K562 (cell line): ENCODE measurements around the gene ABHD10. TPM values are rescaled to one million over a fixed set of nuclear protein-coding genes. Genes with fewer than 3 reads are reported as not detected.

Experiments used
- ATAC-seq: fragments of 200-7000 bp; cut with Tn5 transposase; 3 replicates; pipeline ENCODE4 v1.9.1; 2020; ENCODE audit warnings: moderate library complexity
- BruUV-seq: library from RNA; stranded (reverse); fragments of 400-500 nt; replicated peaks from 2 replicates; lab custom pipeline; 2021; lab: Mats Ljungman, UMichigan
- CTCF ChIA-PET: fragments of 300-600 bp; formaldehyde crosslinking; extraction: SDS; loops from one replicate; lab custom pipeline; 2021; ENCODE audit warnings: low intra/inter-chr PET ratio; lab: Yijun Ruan, JAX
- POLR2A ChIA-PET: fragments of 300-600, 350-650 bp; sonication (Branson Sonifier 250); formaldehyde crosslinking; extraction: SDS; loops from one replicate; lab custom pipeline; 2021; ENCODE audit warnings: antibody characterized with exemption, inconsistent platforms; lab: Yijun Ruan, JAX
- DNase-seq, 4 experiments: peaks; one replicate each; pipeline versions ENCODE4 v3.0.0 to v3.0.0-alpha.2; 2011 to 2018; ENCODE audit warnings: low spot score in 3 of 4, mixed read lengths in 3 of 4; ENCODE audit errors: extremely low read depth in 1 of 4
- FAIRE-seq: peaks from 2 replicates; lab custom pipeline; 2011; peaks lifted over from hg19 to GRCh38; lab: Jason Lieb, UNC
- H2AFZ ChIP-seq: 2 replicates; pipeline ENCODE4 v1.6.0; 2011; ENCODE audit warnings: low read depth, low read length, control low read depth, inconsistent platforms
- H3K27ac ChIP-seq: fragments of 200-600 bp; 3 replicates; pipeline ENCODE4 v1.8.0; 2011; ENCODE audit warnings: low read depth, mild to moderate bottlenecking, control low read depth, inconsistent platforms, low read length, moderate library complexity, mixed read lengths; ENCODE audit errors: extremely low read depth
- H3K27me3 ChIP-seq, 2 experiments: fragments of 300-600 bp in 1 of 2; 2 replicates in 1 of 2; 3 replicates in 1 of 2; pipeline versions ENCODE4 v1.6.0 to v1.8.0; 2011; ENCODE audit warnings: inconsistent platforms in 2 of 2, low read length in 2 of 2, mild to moderate bottlenecking in 1 of 2, mixed read lengths in 1 of 2, moderate library complexity in 1 of 2; ENCODE audit not compliant: control insufficient read depth in 2 of 2, insufficient read depth in 2 of 2
- H3K36me3 ChIP-seq: fragments of 300-600 bp; 3 replicates; pipeline ENCODE4 v1.8.0; 2011; ENCODE audit warnings: mild to moderate bottlenecking, low read length, inconsistent platforms; ENCODE audit not compliant: control insufficient read depth, insufficient read depth
- H3K4me1 ChIP-seq, 2 experiments: fragments of 200-600 bp in 1 of 2; replicated peaks in 1 of 2; 2 replicates in 1 of 2; 3 replicates in 1 of 2; pipeline versions ENCODE4 v1.5.1 to v1.8.0; 2011; ENCODE audit warnings: inconsistent platforms in 2 of 2, low read length in 2 of 2, mild to moderate bottlenecking in 1 of 2, mixed read lengths in 1 of 2, moderate library complexity in 1 of 2; ENCODE audit not compliant: control insufficient read depth in 2 of 2, insufficient read depth in 2 of 2
- H3K4me2 ChIP-seq: 2 replicates; pipeline ENCODE4 v1.6.1; 2011; ENCODE audit warnings: low read length, control low read depth, inconsistent platforms, mixed read lengths; ENCODE audit not compliant: insufficient read depth
- H3K4me3 ChIP-seq: fragments of 200-600 bp; sonication (generic), shearing (Covaris generic); 2 replicates; pipeline ENCODE4 v1.5.1; 2016; ENCODE audit warnings: control low read depth, inconsistent platforms
- H3K79me2 ChIP-seq: fragments of 200-600 bp; 3 replicates; pipeline ENCODE4 v1.8.0; 2011; ENCODE audit warnings: low read length, inconsistent platforms; ENCODE audit not compliant: control insufficient read depth, insufficient read depth
- H3K9ac ChIP-seq, 2 experiments: 2 replicates each; pipeline versions ENCODE4 v1.6.0 to v1.6.1; 2011; ENCODE audit warnings: low read depth in 2 of 2, low read length in 2 of 2, control low read depth in 1 of 2, inconsistent platforms in 1 of 2, mild to moderate bottlenecking in 1 of 2, mixed read lengths in 1 of 2; ENCODE audit not compliant: insufficient read depth in 1 of 2
- H3K9me1 ChIP-seq: one replicate; pipeline ENCODE4 v1.6.0; 2011; ENCODE audit warnings: inconsistent platforms, mild to moderate bottlenecking, low read length, moderate library complexity; ENCODE audit not compliant: control insufficient read depth, insufficient read depth
- H3K9me3 ChIP-seq: replicated peaks from 2 replicates; pipeline ENCODE4 v1.5.1; 2011; ENCODE audit warnings: low read depth, low read length, inconsistent platforms; ENCODE audit not compliant: control insufficient read depth, insufficient read depth
- H4K20me1 ChIP-seq: replicated peaks from 2 replicates; pipeline ENCODE4 v1.6.1; 2011; ENCODE audit warnings: low read length, inconsistent platforms, mixed read lengths; ENCODE audit not compliant: control insufficient read depth, insufficient read depth
- CEBPG ChIP-seq, 3 experiments: fragments of 200-800 bp in 1 of 3; sonication (Bioruptor generic) in 1 of 3; sonication (generic) in 1 of 3; formaldehyde crosslinking in 1 of 3; IDR thresholded peaks in 2 of 3; conservative IDR thresholded peaks in 1 of 3; 2 replicates each; pipeline versions ENCODE4 v1.6.1 to v1.8.0; 2016 to 2022; ENCODE audit warnings: missing compliant biosample characterization in 2 of 3, missing genetic modification characterization in 2 of 3, mild to moderate bottlenecking in 1 of 3, missing genetic modification reagents in 1 of 3
- COPS2 ChIP-seq: fragments of 450-650 bp; conservative IDR thresholded peaks from 2 replicates; pipeline ENCODE4 v1.6.1; 2016; ENCODE audit warnings: mild to moderate bottlenecking, moderate library complexity
- DDX20 ChIP-seq: fragments of 450-650 bp; IDR thresholded peaks from 2 replicates; pipeline ENCODE4 v1.6.1; 2016; ENCODE audit warnings: missing genetic modification characterization, low read depth, mild to moderate bottlenecking, missing compliant biosample characterization, moderate library complexity
- MCM3 ChIP-seq: fragments of 450-650 bp; IDR thresholded peaks from 2 replicates; pipeline ENCODE4 v1.6.1; 2016
- MXI1 ChIP-seq: IDR thresholded peaks from 2 replicates; pipeline ENCODE4 v1.6.1; 2011; ENCODE audit warnings: low read depth, mild to moderate bottlenecking, improper control_type of control experiment, low read length
- NFATC3 ChIP-seq: fragments of 450-650 bp; IDR thresholded peaks from 2 replicates; pipeline ENCODE4 v1.6.1; 2017; ENCODE audit warnings: mild to moderate bottlenecking
- WGBS: fragments of 100-300 bp; shearing (Covaris generic); methylation state at CpG from one replicate; pipeline ENCODE4 v1.1.6; 2016; ENCODE audit warnings: low coverage, mixed read lengths; ENCODE audit not compliant: insufficient coverage; ENCODE audit errors: missing lambda C conversion rate; 5-methylcytosine and 5-hydroxymethylcytosine counted together
- in situ Hi-C: fragments of 300-500 bp; cut with MboI; formaldehyde crosslinking; loops from 4 replicates; pipeline ENCODE4 v1.15.0; 2018; ENCODE audit warnings: inconsistent platforms, mixed read lengths
- intact Hi-C: fragments of 100-400 bp; cut with micrococcal nuclease; formaldehyde crosslinking; loops from 2 replicates; pipeline ENCODE4 v1.14.2; 2022
- polyA plus RNA-seq, 8 experiments: library from polyadenylated mRNA; depleted of rRNA in 4 of 8; stranded (reverse) in 5 of 8; unstranded in 3 of 8; fragments of >200 nt; fragmentation: Nextera tagmentation in 2 of 8; fragmentation: Illumina TruSeq in 1 of 8; extraction: Ambion mirVana in 2 of 8; extraction: Trizol in 1 of 8; gene quantifications; 2 replicates each; pipeline versions ENCODE4 v1.2.1 to v1.2.3, GENCODE V29; 2011 to 2014; ENCODE audit warnings: inconsistent platforms in 1 of 8, missing spikeins in 1 of 8
- total RNA-seq, 7 experiments: library from RNA; depleted of rRNA in 6 of 7; stranded (reverse); fragments of >200 nt in 6 of 7; fragmentation: Illumina TruSeq in 2 of 7; extraction: Trizol in 2 of 7; gene quantifications; 2 replicates each; pipeline versions ENCODE4 v1.2.1 to v1.2.3, GENCODE V29; 2011 to 2021; ENCODE audit warnings: low replicate concordance in 1 of 7
- TF ChIP-seq, protein P1 (sequence below): fragments of 450-650 bp; formaldehyde crosslinking; IDR thresholded peaks from 2 replicates; pipeline ENCODE4 v1.4.0; 2020; ENCODE audit warnings: mild to moderate bottlenecking, moderate library complexity
- TF ChIP-seq, protein P2 (sequence below): sonication (generic); formaldehyde crosslinking; IDR thresholded peaks from 2 replicates; pipeline ENCODE4 v1.8.0; 2022; ENCODE audit warnings: mild to moderate bottlenecking, missing genetic modification reagents
- TF ChIP-seq, protein P3 (sequence below): fragments of 250-450 bp; sonication (Bioruptor Pico); IDR thresholded peaks from 2 replicates; pipeline ENCODE4 v1.8.0; 2021; ENCODE audit warnings: borderline replicate concordance, mild to moderate bottlenecking, moderate library complexity; ENCODE audit not compliant: poor library complexity, severe bottlenecking
- TF ChIP-seq, protein P4 (sequence below): fragments of 250-450 bp; sonication (Bioruptor Pico); IDR thresholded peaks from 2 replicates; pipeline ENCODE4 v1.4.0; 2020; ENCODE audit warnings: mild to moderate bottlenecking, moderate library complexity, borderline replicate concordance

ABHD10 gene
- total and polyA plus RNA-seq, 9 of the 15 experiments (the other 6 are each of a cell fraction or from before 2014, with no cell fraction given) = 6.1 to 29.5 (median 11.5) TPM

DNA sequence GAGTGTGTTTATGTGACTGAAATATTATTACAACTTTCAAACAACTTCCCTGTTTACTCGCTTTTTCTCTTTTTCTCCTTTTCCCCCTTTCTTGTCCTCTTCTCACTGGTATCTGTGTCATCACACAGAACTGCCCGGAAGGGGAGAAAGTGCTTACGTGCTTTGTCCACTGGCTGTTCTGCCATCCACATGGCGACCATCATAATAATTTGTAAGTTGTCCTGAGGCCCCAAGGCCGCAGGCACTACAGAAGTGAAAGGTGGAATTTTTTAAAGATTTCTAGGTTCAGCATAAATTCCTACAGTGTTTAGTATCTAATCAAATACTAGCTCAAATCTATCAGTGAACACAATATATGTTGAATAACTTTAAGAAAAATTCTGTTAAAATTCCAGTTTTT lies 26.7 kb upstream of the ABHD10 start:
- FAIRE-seq (no peak), DNase-seq (no peak), ATAC-seq (no peak)
- H4K20me1 ChIP-seq = no peaks in the 10 kb centered on the region
- no peak overlapping the region for H3K4me2 ChIP-seq
- 0% methylated on average over 3 of the region's 5 CpGs for WGBS
- H3K27ac ChIP-seq = no peak overlapping the region
- peaks cover 0 to 6% of the 10 kb centered on the region in 2 experiments; a peak in 1 of 5 replicates for H3K27me3 ChIP-seq
- TF ChIP-seq CEBPG (CRISPR knock-in tag; IDR thresholded peaks at IDR 0.05) = no peak
- no peak for TF ChIP-seq CEBPG (tag; conservative IDR thresholded peaks at IDR 0.05 in 1 of 2, IDR thresholded peaks at IDR 0.05 in 1 of 2)
- no peak for TF ChIP-seq MCM3
- TF ChIP-seq, protein P1, sequence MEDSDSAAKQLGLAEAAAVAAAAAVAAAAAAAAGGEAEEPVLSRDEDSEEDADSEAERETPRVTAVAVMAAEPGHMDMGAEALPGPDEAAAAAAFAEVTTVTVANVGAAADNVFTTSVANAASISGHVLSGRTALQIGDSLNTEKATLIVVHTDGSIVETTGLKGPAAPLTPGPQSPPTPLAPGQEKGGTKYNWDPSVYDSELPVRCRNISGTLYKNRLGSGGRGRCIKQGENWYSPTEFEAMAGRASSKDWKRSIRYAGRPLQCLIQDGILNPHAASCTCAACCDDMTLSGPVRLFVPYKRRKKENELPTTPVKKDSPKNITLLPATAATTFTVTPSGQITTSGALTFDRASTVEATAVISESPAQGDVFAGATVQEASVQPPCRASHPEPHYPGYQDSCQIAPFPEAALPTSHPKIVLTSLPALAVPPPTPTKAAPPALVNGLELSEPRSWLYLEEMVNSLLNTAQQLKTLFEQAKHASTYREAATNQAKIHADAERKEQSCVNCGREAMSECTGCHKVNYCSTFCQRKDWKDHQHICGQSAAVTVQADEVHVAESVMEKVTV (CRISPR knock-in tag) = no peak
- TF ChIP-seq, protein P2, sequence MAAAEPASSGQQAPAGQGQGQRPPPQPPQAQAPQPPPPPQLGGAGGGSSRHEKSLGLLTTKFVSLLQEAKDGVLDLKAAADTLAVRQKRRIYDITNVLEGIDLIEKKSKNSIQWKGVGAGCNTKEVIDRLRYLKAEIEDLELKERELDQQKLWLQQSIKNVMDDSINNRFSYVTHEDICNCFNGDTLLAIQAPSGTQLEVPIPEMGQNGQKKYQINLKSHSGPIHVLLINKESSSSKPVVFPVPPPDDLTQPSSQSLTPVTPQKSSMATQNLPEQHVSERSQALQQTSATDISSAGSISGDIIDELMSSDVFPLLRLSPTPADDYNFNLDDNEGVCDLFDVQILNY (CRISPR knock-in tag) = no peak
- TF ChIP-seq, protein P3, sequence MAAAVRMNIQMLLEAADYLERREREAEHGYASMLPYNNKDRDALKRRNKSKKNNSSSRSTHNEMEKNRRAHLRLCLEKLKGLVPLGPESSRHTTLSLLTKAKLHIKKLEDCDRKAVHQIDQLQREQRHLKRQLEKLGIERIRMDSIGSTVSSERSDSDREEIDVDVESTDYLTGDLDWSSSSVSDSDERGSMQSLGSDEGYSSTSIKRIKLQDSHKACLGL (CRISPR knock-in tag) = no peak
- TF ChIP-seq MXI1 = no peak
- no peak for TF ChIP-seq DDX20 (tag)
- TF ChIP-seq NFATC3 = no peak
- TF ChIP-seq, protein P4, sequence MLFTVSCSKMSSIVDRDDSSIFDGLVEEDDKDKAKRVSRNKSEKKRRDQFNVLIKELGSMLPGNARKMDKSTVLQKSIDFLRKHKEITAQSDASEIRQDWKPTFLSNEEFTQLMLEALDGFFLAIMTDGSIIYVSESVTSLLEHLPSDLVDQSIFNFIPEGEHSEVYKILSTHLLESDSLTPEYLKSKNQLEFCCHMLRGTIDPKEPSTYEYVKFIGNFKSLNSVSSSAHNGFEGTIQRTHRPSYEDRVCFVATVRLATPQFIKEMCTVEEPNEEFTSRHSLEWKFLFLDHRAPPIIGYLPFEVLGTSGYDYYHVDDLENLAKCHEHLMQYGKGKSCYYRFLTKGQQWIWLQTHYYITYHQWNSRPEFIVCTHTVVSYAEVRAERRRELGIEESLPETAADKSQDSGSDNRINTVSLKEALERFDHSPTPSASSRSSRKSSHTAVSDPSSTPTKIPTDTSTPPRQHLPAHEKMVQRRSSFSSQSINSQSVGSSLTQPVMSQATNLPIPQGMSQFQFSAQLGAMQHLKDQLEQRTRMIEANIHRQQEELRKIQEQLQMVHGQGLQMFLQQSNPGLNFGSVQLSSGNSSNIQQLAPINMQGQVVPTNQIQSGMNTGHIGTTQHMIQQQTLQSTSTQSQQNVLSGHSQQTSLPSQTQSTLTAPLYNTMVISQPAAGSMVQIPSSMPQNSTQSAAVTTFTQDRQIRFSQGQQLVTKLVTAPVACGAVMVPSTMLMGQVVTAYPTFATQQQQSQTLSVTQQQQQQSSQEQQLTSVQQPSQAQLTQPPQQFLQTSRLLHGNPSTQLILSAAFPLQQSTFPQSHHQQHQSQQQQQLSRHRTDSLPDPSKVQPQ = no peak
- TF ChIP-seq COPS2 = no peak
- H3K4me3 ChIP-seq = no peak overlapping the region
- no peaks in the 10 kb centered on the region for H3K79me2 ChIP-seq
- no peak overlapping the region for H2AFZ ChIP-seq
- intact Hi-C loops = no loop called here
- H3K36me3 ChIP-seq = no peaks in the 10 kb centered on the region
- ChIA-PET POLR2A (no interaction called here), CTCF (no interaction called here)
- no peaks in the 10 kb centered on the region for H3K9me3 ChIP-seq
- in situ Hi-C loops = no loop called here
- H3K9ac ChIP-seq = no peak overlapping the region
- H3K4me1 ChIP-seq = no peaks in the 10 kb centered on the region
- H3K9me1 ChIP-seq = no peaks in the 10 kb centered on the region
- BruUV-seq = no TSS peak
